Stomach (tissue), 9 donors: ENCODE data around the gene HBQ1. TPM values are rescaled to one million over a fixed set of nuclear protein-coding genes. Genes with fewer than 3 reads are reported as not detected.

Source experiments
- DNase-seq, 2 donors: peaks; one replicate each; pipeline versions ENCODE4 v3.0.0 to v3.0.0-alpha.2; 2013 to 2019
- H3K27ac ChIP-seq, 5 donors: fragments of 200-600 bp in 4 of 5; sonication (generic) in 4 of 5; one replicate each; pipeline ENCODE4 v1.5.1; 2013 to 2019; ENCODE audit warnings: mild to moderate bottlenecking in 1 of 5, moderate library complexity in 1 of 5
- H3K27me3 ChIP-seq, 3 donors: fragments of 200-600 bp; sonication (generic); one replicate each; pipeline ENCODE4 v1.5.1; 2017 to 2019; ENCODE audit warnings: mixed run types in 1 of 3
- H3K36me3 ChIP-seq, 4 donors: fragments of 200-600 bp; sonication (generic); 1 replicate in 3 of 4; 2 replicates in 1 of 4; pipeline ENCODE4 v1.5.1; 2016 to 2019
- H3K4me1 ChIP-seq, 4 donors: fragments of 200-600 bp; sonication (generic); one replicate each; pipeline ENCODE4 v1.5.1; 2016 to 2019
- H3K4me3 ChIP-seq, 4 donors: fragments of 200-600 bp; sonication (generic) in 3 of 4; one replicate each; pipeline ENCODE4 v1.5.1; 2016 to 2019; ENCODE audit warnings: mild to moderate bottlenecking in 1 of 4
- H3K9me3 ChIP-seq, 4 donors: fragments of 200-600 bp; sonication (generic); one replicate each; pipeline ENCODE4 v1.5.1; 2016 to 2019
- EP300 ChIP-seq: sonication (generic); formaldehyde crosslinking; IDR thresholded peaks from one replicate; pipeline ENCODE4 v1.6.1; 2017; ENCODE audit warnings: antibody characterized with exemption
- POLR2A ChIP-seq, 4 donors: fragments of 450-650 bp; IDR thresholded peaks; one replicate each; pipeline ENCODE4 v1.6.1; 2016; ENCODE audit warnings: antibody characterized with exemption in 4 of 4, control low read depth in 2 of 4, mild to moderate bottlenecking in 1 of 4, moderate library complexity in 1 of 4
- POLR2AphosphoS5 ChIP-seq, 3 donors: sonication (generic); formaldehyde crosslinking; IDR thresholded peaks; one replicate each; pipeline ENCODE4 v1.6.1; 2016; ENCODE audit warnings: antibody characterized with exemption in 3 of 3
- WGBS, 5 donors: extraction: QIAGEN DNeasy Blood & Tissue Kit in 3 of 5; methylation state at CpG; one replicate each; pipeline versions ENCODE4 v1.1.5 to v1.1.7; 2013 to 2018; 5-methylcytosine and 5-hydroxymethylcytosine counted together
- intact Hi-C: fragments of 100-400 bp; cut with DNase I; formaldehyde crosslinking; loops from one replicate; pipeline ENCODE4 v1.15.1; 2023; ENCODE audit warnings: low total_unique reads
- polyA plus RNA-seq, 3 donors: library from polyadenylated mRNA; stranded (reverse); fragments of 200-250 nt; gene quantifications; one replicate each; pipeline ENCODE4 v1.2.3, GENCODE V29; 2013
- total RNA-seq, 5 donors: library from RNA; depleted of rRNA; stranded (reverse); fragments of >200 nt; gene quantifications; one replicate each; pipeline versions ENCODE4 v1.1.0 to v1.2.3, GENCODE V29; 2014 to 2016
- TF ChIP-seq, protein P1 (sequence below), 7 experiments: fragments of 450-650 bp in 4 of 7; fragments of 200-600 bp in 3 of 7; sonication (generic) in 3 of 7; IDR thresholded peaks; one replicate each; pipeline ENCODE4 v1.5.1; 2016 to 2019; ENCODE audit warnings: antibody characterized with exemption in 7 of 7, control low read depth in 2 of 7, mild to moderate bottlenecking in 1 of 7
- donor health status: healthy with polysubstance abuse.
- donor health status: Bipolar disorder and iron deficiency.
- donor health status: healthy.

Gene HBQ1
- total and polyA plus RNA-seq, 8 donors: not detected

GRCh38 chr16:143456-143855 is 36.8 kb upstream of the HBQ1 start:
- no peak overlapping the region for H3K27ac ChIP-seq
- intact Hi-C loops: no loop called here
- no peaks in the 10 kb centered on the region for H3K36me3 ChIP-seq
- no peak for DNase-seq
- H3K9me3 ChIP-seq: no peaks in the 10 kb centered on the region
- TF ChIP-seq, protein P1, sequence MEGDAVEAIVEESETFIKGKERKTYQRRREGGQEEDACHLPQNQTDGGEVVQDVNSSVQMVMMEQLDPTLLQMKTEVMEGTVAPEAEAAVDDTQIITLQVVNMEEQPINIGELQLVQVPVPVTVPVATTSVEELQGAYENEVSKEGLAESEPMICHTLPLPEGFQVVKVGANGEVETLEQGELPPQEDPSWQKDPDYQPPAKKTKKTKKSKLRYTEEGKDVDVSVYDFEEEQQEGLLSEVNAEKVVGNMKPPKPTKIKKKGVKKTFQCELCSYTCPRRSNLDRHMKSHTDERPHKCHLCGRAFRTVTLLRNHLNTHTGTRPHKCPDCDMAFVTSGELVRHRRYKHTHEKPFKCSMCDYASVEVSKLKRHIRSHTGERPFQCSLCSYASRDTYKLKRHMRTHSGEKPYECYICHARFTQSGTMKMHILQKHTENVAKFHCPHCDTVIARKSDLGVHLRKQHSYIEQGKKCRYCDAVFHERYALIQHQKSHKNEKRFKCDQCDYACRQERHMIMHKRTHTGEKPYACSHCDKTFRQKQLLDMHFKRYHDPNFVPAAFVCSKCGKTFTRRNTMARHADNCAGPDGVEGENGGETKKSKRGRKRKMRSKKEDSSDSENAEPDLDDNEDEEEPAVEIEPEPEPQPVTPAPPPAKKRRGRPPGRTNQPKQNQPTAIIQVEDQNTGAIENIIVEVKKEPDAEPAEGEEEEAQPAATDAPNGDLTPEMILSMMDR (IDR thresholded peaks at IDR 0.05): no peak
- TF ChIP-seq EP300 (no peak), POLR2AphosphoS5 (IDR thresholded peaks at IDR 0.05) (no peak), POLR2A (IDR thresholded peaks at IDR 0.05) (no peak)
- peaks cover 0 to 8% (median 3%) of the 10 kb centered on the region in 4 donors for H3K4me1 ChIP-seq
- H3K27me3 ChIP-seq: peaks cover 0 to 23% (median 0%) of the 10 kb centered on the region in 3 donors
- 57 to 75% (median 62%) methylated on average over 4 to 6 of the region's 6 CpGs for WGBS, 5 donors
- H3K4me3 ChIP-seq: no peak overlapping the region

DNA sequence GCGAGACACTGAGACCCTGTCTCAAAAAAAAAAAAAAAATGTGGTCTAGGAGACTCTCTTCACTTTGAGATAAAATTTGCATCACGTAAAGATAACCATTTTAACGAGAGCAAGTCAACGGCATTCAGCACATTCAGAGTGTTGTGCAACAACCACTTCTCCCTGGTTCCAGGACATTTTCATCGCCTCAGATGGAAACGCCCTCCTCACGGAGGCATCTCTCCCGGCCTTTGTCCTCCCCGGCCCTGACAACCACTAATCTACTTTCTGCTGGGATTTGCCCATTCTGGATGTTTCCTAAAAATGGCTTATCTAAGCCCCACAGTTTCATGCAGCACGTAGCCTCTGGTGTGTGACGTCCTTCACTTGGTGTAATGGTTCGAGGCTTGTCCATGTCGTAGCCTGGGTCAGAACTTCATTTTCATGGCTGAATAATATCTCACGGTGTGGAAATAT is 35.4 kb upstream of the HBQ1 start:
- 78 to 89% (median 86%) methylated on average over 14 of the region's 14 CpGs for WGBS, 5 donors
- H3K4me3 ChIP-seq: no peak overlapping the region

DNA sequence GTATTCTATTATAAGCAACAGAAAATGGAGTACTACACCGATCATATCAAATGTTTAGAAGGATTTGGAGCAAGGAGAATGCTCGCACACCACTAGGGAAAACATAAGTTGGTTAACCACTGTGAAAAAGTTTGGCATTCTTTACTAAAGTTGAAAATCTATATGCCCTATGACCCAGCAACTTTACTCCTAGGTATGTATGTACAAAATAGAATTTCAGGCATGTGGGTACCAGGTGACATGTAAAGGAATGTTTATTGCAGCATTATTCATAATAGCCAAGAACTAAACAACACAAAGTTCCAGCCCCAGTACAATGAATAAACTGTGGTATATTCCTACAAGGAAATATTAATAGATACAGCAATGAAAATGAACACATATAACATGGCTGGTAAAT is 33.6 kb upstream of the HBQ1 start:
- Histone ChIP-seq H3K27ac (no peak overlapping the region), H3K27me3 (peaks cover 0 to 40% (median 0%) of the 10 kb centered on the region in 3 donors), H3K4me3 (no peak overlapping the region), H3K36me3 (no peaks in the 10 kb centered on the region), H3K9me3 (no peaks in the 10 kb centered on the region), H3K4me1 (no peaks in the 10 kb centered on the region)
- 79 to 90% (median 87%) methylated on average over 2 of the region's 2 CpGs for WGBS, 5 donors
- no peak for TF ChIP-seq EP300
- TF ChIP-seq, protein P1 (IDR thresholded peaks at IDR 0.05): no peak
- TF ChIP-seq POLR2A (IDR thresholded peaks at IDR 0.05): no peak
- TF ChIP-seq POLR2AphosphoS5 (IDR thresholded peaks at IDR 0.05): no peak
- intact Hi-C loops: no loop called here
- DNase-seq: no peak

More for the DNA sequence above, 35.4 kb upstream of the HBQ1 start:
- no peak for DNase-seq
- intact Hi-C loops: no loop called here
- Histone ChIP-seq H3K27me3 (peaks cover 0 to 32% (median 0%) of the 10 kb centered on the region in 3 donors), H3K27ac (no peak overlapping the region), H3K9me3 (no peaks in the 10 kb centered on the region), H3K4me1 (no peaks in the 10 kb centered on the region), H3K36me3 (no peaks in the 10 kb centered on the region)
- TF ChIP-seq POLR2A (IDR thresholded peaks at IDR 0.05): no peak
- TF ChIP-seq, protein P1 (IDR thresholded peaks at IDR 0.05): no peak
- TF ChIP-seq EP300: no peak
- TF ChIP-seq POLR2AphosphoS5 (IDR thresholded peaks at IDR 0.05): no peak

- no peaks in the 10 kb centered on the region for H3K9me3 ChIP-seq
- H3K27me3 ChIP-seq: peaks cover 0 to 41% (median under 1%) of the 10 kb centered on the region in 3 donors
- TF ChIP-seq, protein P1 (IDR thresholded peaks at IDR 0.05): no peak
- no peak for DNase-seq
- WGBS, 5 donors: 31 to 43% (median 42%) methylated on average over 9 of the region's 9 CpGs
- no peak overlapping the region for H3K4me3 ChIP-seq
- intact Hi-C loops: no loop called here
- peaks cover 0 to under 1% (median under 1%) of the 10 kb centered on the region in 4 donors for H3K4me1 ChIP-seq
- H3K36me3 ChIP-seq: no peaks in the 10 kb centered on the region
- no peak overlapping the region for H3K27ac ChIP-seq
Observed at GRCh38 chr16:149024-149660, 31.1 kb upstream of the HBQ1 start.
